AG09319 (cell line): ENCODE measurements around the gene GRIK3.

ENCODE experiments used
- DNase-seq: peaks from one replicate; pipeline ENCODE4 v3.0.0-alpha.2; 2010; ENCODE audit warnings: low read depth; ENCODE audit errors: extremely low read depth
- CTCF ChIP-seq: IDR thresholded peaks from 2 replicates; pipeline ENCODE4 v1.5.1; 2011; ENCODE audit warnings: low read depth, mild to moderate bottlenecking, inconsistent platforms, low read length, moderate library complexity

Gene GRIK3

DNA sequence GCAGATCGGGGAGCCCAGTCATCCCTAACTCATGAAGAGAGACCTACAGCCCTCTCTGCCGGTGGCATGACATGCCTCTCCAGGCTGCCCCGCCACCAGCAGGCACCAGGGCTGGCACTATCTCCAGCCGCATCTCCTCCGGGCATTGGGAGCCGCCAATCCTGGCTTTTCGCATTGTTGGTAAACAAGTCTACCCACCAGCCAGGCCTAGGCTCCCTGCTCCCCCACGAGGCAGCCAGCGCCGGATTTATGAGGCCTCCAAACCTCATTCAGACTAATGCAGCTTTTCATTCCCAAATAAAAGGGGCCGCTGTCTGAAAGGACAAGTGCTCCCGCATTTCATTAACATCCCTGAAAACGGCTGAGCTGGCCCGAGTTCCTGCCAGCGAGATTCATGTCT is 3.4 kb upstream of the GRIK3 start:
- no peak for DNase-seq

GRCh38 chr1:37036667-37037053 is 2.3 kb upstream of the GRIK3 start:
- DNase-seq = no peak

More for the DNA sequence above, 3.4 kb upstream of the GRIK3 start:
- no peak for TF ChIP-seq CTCF

DNA sequence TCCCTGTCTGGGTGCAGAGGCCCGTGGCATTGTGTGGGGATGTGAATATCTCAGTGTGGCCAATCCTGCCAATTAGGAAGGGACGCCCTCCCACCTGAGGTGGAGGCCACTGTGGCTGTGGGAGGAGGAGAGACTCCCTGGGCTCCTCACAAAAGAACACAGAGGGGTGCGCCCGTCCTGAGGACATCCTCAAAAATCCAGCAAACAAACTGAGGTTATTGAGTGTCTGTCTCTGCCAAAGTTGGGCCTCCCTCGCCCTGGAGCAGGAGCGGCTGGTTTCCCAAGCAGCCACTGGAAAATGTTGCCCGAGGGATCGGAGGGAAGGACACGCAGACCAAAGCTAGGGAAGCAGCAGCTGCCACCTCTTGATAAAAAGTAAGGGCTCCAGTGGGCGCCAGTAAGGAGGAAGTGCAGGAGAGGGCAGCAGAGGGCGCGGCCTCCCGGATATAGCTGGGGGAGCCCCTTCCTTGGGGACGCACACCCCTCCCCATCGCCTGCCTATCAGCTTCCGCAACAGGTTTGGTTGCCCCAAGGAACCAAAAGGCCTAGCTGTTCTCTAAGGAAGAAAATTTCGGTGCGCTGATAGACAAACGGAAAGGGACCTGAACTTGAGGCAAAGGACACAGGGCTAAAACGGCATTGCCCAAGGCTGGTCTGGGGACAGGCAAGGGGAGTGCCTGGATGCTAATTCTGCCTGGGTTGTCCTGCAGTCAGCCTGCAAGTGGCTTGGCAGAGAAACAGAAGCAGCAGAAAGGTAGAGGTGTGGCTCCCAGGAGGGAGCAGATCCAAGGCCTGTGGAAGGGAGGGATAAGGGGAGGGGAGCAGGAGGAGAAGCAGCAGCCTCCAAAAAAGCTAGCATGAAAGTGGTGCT is 1.7 kb upstream of the GRIK3 start:
- no peak for DNase-seq

More at GRCh38 chr1:37036667-37037053, 2.3 kb upstream of the GRIK3 start:
- TF ChIP-seq CTCF = no peak

DNA sequence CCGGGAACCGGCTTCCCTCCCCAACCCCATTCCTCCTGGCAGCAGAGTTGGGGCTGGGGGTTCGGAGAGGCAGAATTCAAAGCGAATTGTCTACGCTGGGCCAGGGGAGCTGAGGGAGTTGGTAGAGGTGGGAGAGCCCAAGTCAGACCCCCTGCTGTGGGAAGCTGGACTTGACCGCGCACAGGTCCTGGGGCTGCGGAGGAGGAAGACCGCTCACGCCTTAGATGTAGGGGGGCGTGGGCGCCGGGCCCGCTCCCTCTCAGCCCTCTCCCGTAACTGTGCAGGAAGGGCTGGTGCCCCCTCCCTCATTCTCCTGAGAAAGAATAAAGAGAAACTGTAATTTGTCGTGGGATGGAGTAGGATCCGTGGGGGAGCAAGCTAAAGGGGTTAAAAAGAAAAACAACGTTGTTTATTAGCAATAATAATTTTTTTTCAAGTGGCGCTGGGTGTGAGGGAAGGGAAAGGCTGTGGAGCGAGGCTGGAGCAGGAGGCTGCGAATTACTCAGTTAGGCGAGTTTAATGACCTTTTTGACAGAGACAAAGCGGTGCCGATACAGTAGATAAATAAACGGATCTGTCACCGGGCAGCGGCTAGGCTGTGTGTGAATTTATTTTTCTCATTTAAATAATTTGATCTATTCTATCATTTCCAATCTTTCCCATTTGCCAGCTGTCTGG is 838 bp upstream of the GRIK3 start:
- TF ChIP-seq CTCF = no peak
- DNase-seq = no peak

More for the DNA sequence above, 1.7 kb upstream of the GRIK3 start:
- no peak for TF ChIP-seq CTCF

DNA sequence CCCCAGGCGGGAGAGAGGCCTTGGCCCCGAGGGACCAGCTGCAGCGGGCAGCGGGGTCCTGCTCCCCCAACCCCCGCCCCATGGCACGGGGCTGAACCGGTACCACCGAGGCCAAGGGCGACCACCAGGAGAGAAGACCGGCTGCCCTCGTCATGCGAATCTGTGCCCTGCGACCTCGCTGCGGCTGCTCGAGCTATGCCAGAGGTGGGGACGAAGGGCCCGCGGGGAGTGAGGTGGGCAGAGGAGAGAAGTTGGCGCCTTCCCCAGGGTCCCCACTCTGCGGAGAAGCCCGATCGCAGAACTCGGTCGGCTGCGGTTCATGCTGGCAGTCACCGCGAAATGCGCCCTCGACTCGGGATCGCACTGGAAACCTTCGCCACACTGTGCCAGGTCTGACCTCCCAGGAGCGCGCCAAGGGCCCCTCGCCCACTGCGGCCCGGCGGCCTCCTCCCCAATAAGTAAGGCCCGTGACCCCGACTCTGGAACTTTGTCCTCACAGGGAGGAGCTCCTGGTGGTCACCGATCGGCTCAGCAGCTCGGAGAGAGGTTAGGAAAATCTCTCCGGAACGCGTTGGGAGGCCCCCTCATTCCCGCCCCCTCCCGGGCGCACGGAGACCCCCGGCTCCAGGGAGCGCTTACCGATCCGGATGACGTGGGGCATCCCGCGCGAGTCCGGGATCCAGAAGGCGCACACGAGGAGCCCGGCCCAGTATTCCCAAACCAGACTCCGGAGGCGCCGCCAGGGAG is 787 bp downstream of the GRIK3 start:
- no peak for TF ChIP-seq CTCF
- no peak for DNase-seq

GRCh38 chr1:37032660-37033354 is 1.5 kb downstream of the GRIK3 start:
- no peak for DNase-seq
- no peak for TF ChIP-seq CTCF
